Gastrocnemius medialis (tissue), 4 donors: Measurements from ENCODE around the gene OR51S1. TPM values are rescaled to one million over a fixed set of nuclear protein-coding genes. Genes with fewer than 3 reads are reported as not detected.
A peak's percentile ranks its signal among the peaks of the same experiment; 100 is the strongest.

Source experiments
- ATAC-seq, 2 donors: fragments of 150-250 bp; one replicate each; pipeline ENCODE4 v1.9.1; 2016
- DNase-seq, 2 donors: peaks; one replicate each; pipeline ENCODE4 v3.0.0-alpha.2; 2019
- H3K27ac ChIP-seq, 4 donors: fragments of 200-600 bp; sonication (generic); 1 replicate in 1 of 4; 2 replicates in 3 of 4; pipeline ENCODE4 v1.5.1; 2016 to 2018; ENCODE audit warnings: mild to moderate bottlenecking in 2 of 4, moderate library complexity in 1 of 4
- H3K27me3 ChIP-seq, 3 donors: fragments of 200-600 bp; sonication (generic) in 2 of 3; 1 replicate in 1 of 3; 2 replicates in 2 of 3; pipeline versions ENCODE4 v1.5.1 to v1.6.0; 2016 to 2019; ENCODE audit warnings: mild to moderate bottlenecking in 1 of 3, moderate library complexity in 1 of 3
- H3K36me3 ChIP-seq, 2 donors: fragments of 200-600 bp; sonication (generic) in 1 of 2; one replicate each; pipeline ENCODE4 v1.5.1; 2017 to 2018
- H3K4me1 ChIP-seq, 2 donors: fragments of 200-600 bp; sonication (generic) in 1 of 2; one replicate each; pipeline ENCODE4 v1.5.1; 2016 to 2017; ENCODE audit warnings: mild to moderate bottlenecking in 2 of 2
- H3K4me3 ChIP-seq, 4 donors: fragments of 200-600 bp; sonication (generic) in 3 of 4; 1 replicate in 1 of 4; 2 replicates in 3 of 4; pipeline ENCODE4 v1.5.1; 2016 to 2019; ENCODE audit warnings: mild to moderate bottlenecking in 2 of 4
- H3K9me3 ChIP-seq, 3 donors: fragments of 200-600 bp; sonication (generic) in 2 of 3; 1 replicate in 1 of 3; 2 replicates in 2 of 3; pipeline ENCODE4 v1.5.1; 2016 to 2019
- POLR2A ChIP-seq, 2 donors: fragments of 450-650 bp; IDR thresholded peaks; one replicate each; pipeline ENCODE4 v1.6.1; 2017; ENCODE audit warnings: antibody characterized with exemption in 2 of 2, mild to moderate bottlenecking in 2 of 2, moderate library complexity in 2 of 2
- in situ Hi-C, 4 donors: fragments of 200-750 bp; cut with MboI; loops; one replicate each; pipeline versions ENCODE4 v1.15.0 to v1.8.0; 2017; ENCODE audit warnings: low sequenced_read_pairs in 4 of 4
- intact Hi-C: fragments of 100-400 bp; cut with DNase I; formaldehyde crosslinking; loops from one replicate; pipeline ENCODE4 v1.15.1; 2023; ENCODE audit warnings: low total_unique reads
- total RNA-seq, 4 donors: library from RNA; depleted of rRNA; stranded (reverse); fragments of >200 nt; gene quantifications; one replicate each; pipeline versions ENCODE4 v1.1.0 to v1.2.3, GENCODE V29; 2016
- TF ChIP-seq, protein P1 (sequence below), 5 experiments: fragments of 450-650 bp in 3 of 5; fragments of 200-600 bp in 2 of 5; sonication (generic) in 2 of 5; IDR thresholded peaks in 4 of 5; conservative IDR thresholded peaks in 1 of 5; 1 replicate in 4 of 5; 2 replicates in 1 of 5; pipeline ENCODE4 v1.5.1; 2016 to 2019; ENCODE audit warnings: antibody characterized with exemption in 5 of 5, mild to moderate bottlenecking in 3 of 5, moderate library complexity in 3 of 5

Gene OR51S1
- total RNA-seq, 4 donors from 2014 or later = not detected

DNA sequence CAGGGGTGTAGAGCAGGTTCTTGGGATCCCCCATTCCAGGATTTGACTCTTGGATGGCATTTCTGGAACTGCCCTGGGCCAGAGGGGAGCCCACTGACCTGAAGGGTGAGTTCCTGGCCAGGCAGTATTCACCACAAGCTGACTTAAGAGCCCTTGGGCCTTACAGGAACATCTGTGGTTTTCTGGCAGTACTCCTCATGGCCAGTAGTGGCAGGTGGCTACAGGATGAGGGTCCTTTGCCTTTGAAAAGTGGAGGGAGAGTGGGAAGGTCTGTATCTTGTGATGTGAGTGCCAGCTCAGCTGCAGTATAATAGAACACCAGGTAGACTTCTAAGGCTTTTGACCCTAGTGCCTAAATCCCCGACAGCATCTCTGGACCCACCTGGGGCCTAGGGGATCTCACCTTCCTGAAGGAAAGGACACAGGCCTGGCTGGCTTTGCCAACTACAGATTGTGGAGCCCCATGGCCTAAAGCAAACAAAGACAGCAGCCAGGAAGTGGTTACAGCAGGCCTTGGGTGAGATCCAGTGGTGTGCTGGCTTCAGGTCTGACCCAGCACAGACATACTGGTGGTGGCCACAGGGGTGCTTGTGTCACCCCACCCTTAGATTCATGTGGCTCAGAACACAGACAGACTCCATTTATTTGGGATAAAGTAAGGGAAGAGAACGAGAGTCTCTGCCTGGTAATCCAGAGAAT, 9.0 kb downstream of the OR51S1 start:
- Histone ChIP-seq H3K4me3 (no peak overlapping the region), H3K9me3 (no peaks in the 10 kb centered on the region), H3K27ac (no peak overlapping the region), H3K4me1 (no peaks in the 10 kb centered on the region), H3K36me3 (no peaks in the 10 kb centered on the region), H3K27me3 (no peaks in the 10 kb centered on the region)
- no peak for TF ChIP-seq POLR2A (IDR thresholded peaks at IDR 0.05)
- TF ChIP-seq, protein P1, sequence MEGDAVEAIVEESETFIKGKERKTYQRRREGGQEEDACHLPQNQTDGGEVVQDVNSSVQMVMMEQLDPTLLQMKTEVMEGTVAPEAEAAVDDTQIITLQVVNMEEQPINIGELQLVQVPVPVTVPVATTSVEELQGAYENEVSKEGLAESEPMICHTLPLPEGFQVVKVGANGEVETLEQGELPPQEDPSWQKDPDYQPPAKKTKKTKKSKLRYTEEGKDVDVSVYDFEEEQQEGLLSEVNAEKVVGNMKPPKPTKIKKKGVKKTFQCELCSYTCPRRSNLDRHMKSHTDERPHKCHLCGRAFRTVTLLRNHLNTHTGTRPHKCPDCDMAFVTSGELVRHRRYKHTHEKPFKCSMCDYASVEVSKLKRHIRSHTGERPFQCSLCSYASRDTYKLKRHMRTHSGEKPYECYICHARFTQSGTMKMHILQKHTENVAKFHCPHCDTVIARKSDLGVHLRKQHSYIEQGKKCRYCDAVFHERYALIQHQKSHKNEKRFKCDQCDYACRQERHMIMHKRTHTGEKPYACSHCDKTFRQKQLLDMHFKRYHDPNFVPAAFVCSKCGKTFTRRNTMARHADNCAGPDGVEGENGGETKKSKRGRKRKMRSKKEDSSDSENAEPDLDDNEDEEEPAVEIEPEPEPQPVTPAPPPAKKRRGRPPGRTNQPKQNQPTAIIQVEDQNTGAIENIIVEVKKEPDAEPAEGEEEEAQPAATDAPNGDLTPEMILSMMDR (IDR thresholded peaks at IDR 0.05 in 4 of 5, conservative IDR thresholded peaks at IDR 0.05 in 1 of 5) = no peak
- DNase-seq (no peak), ATAC-seq (no peak)
- intact Hi-C loops = no loop called here
- in situ Hi-C loops = no loop called here

- Histone ChIP-seq H3K9me3 (no peaks in the 10 kb centered on the region), H3K4me3 (no peak overlapping the region), H3K4me1 (no peaks in the 10 kb centered on the region), H3K27ac (no peak overlapping the region), H3K36me3 (no peaks in the 10 kb centered on the region), H3K27me3 (no peaks in the 10 kb centered on the region)
- ATAC-seq (no peak), DNase-seq (no peak)
- TF ChIP-seq, protein P1 (IDR thresholded peaks at IDR 0.05 in 4 of 5, conservative IDR thresholded peaks at IDR 0.05 in 1 of 5) = no peak
- TF ChIP-seq POLR2A (IDR thresholded peaks at IDR 0.05) = no peak
- in situ Hi-C loops = no loop called here
- intact Hi-C loops = no loop called here
Observed at GRCh38 chr11:4830909-4831308, 18.1 kb downstream of the OR51S1 start.

DNA sequence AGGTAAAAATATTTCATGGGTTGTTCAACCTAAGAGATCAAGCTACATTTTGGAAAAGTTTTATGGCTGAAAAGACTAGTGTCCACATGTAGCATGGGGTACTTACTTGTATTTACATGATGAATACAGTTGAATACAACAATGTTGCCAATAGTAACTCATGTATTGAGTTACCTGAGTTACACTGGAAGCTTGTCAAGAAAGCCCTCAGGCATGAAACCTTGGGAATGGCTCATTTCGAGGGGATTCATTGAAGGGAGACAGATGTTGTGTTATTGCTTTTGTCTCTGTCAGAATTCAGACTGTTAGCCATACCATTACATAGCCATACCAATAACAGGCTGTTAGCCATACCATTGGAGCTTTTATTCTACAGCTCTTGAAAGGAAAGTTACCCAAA, 18.7 kb downstream of the OR51S1 start:
- no peaks in the 10 kb centered on the region for H3K4me1 ChIP-seq
- DNase-seq = no peak
- no peaks in the 10 kb centered on the region for H3K9me3 ChIP-seq
- TF ChIP-seq, protein P1 (IDR thresholded peaks at IDR 0.05 in 4 of 5, conservative IDR thresholded peaks at IDR 0.05 in 1 of 5) = no peak
- no peak for TF ChIP-seq POLR2A (IDR thresholded peaks at IDR 0.05)
- no peak overlapping the region for H3K4me3 ChIP-seq
- in situ Hi-C loops = no loop called here
- H3K27me3 ChIP-seq = no peaks in the 10 kb centered on the region
- no peaks in the 10 kb centered on the region for H3K36me3 ChIP-seq
- no peak overlapping the region for H3K27ac ChIP-seq
- no peak for ATAC-seq
- intact Hi-C loops = no loop called here

DNA sequence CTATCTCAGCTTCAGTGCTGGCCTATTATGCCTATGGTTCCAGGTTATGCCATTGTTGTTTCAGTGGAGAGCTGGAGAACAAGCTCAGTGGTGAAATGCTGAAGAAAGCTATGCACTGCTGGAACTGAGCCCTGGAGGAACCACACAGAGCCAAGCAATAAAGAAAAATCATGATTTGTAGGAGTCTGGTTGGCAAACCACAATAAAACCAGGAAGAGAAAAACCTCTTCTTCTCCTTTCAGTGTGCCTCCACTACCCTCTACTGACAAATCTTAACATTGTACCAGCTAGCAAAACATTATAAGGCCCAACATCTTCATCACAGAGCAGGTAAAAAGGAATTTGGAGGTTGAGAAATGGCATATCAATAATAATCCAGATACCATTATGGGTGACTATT, 22.6 kb downstream of the OR51S1 start:
- H3K36me3 ChIP-seq = no peaks in the 10 kb centered on the region
- DNase-seq = no peak
- TF ChIP-seq, protein P1 (IDR thresholded peaks at IDR 0.05 in 4 of 5, conservative IDR thresholded peaks at IDR 0.05 in 1 of 5) = peak in 2 of 5 experiments; percentile 28 to 30
- TF ChIP-seq POLR2A (IDR thresholded peaks at IDR 0.05) = no peak
- no peaks in the 10 kb centered on the region for H3K27me3 ChIP-seq
- H3K4me1 ChIP-seq = no peaks in the 10 kb centered on the region
- H3K9me3 ChIP-seq = no peaks in the 10 kb centered on the region
- in situ Hi-C loops = loop anchor here in 2 of 4 donors (10.0 kb wide), 1 partner anchor 192 kb away; the partner anchor contains the start of gene OR51D1 (in 2 of the 2)
- H3K27ac ChIP-seq = no peak overlapping the region
- intact Hi-C loops = loop anchor here (1.0 kb wide), 1 partner anchor 189 kb away; the partner anchor contains the start of gene OR51D1
- ATAC-seq = no peak
- H3K4me3 ChIP-seq = no peak overlapping the region
